ENCODE data around the gene METRNL.

DNA sequence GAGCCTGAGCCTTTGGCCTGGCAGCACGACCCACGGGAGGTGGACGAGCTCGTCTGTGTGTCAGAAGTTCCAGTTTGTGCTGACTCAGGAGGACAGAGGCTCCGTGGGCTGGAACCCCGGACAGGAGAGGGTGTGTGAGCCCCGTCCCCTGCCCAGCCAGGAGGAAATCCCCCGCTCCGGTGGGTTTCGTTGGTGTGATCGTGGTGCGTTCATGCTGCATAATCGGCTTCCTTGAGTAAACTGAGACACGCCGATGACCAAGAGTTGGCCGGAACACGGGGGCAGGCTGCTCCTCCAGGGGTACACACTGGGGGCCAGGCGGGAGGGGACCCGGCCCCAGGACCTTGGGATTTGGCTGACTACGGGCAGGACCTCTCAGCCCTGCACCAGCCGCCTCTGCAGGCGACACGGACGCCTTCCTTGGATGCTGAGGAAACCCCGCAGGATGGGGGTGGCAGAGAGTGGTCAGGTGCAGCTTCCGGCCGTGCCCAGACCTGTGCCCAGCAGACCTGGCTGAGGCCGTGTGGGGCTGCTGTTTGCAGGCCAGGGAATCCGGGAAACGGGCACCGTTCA is 8.5 kb downstream of the METRNL start:
- TF ChIP-seq, protein P1, sequence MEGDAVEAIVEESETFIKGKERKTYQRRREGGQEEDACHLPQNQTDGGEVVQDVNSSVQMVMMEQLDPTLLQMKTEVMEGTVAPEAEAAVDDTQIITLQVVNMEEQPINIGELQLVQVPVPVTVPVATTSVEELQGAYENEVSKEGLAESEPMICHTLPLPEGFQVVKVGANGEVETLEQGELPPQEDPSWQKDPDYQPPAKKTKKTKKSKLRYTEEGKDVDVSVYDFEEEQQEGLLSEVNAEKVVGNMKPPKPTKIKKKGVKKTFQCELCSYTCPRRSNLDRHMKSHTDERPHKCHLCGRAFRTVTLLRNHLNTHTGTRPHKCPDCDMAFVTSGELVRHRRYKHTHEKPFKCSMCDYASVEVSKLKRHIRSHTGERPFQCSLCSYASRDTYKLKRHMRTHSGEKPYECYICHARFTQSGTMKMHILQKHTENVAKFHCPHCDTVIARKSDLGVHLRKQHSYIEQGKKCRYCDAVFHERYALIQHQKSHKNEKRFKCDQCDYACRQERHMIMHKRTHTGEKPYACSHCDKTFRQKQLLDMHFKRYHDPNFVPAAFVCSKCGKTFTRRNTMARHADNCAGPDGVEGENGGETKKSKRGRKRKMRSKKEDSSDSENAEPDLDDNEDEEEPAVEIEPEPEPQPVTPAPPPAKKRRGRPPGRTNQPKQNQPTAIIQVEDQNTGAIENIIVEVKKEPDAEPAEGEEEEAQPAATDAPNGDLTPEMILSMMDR (IDR thresholded peaks at IDR 0.05; ENCODE audit: low read depth, low read length): no peak
- TF ChIP-seq EZH2phosphoT487 (IDR thresholded peaks at IDR 0.05; ENCODE audit: low read depth): no peak
